ENCODE data around the gene TRIP13. TPM values are rescaled to one million over a fixed set of nuclear protein-coding genes. Genes with fewer than 3 reads are reported as not detected.

The TRIP13 gene
- total RNA-seq, 1 experiment from 2014 or later = 42.6 TPM

GRCh38 chr5:953535-954449, 61.1 kb downstream of the TRIP13 start:
- Histone ChIP-seq H2AFZ (ENCODE audit: low read length) (no peak overlapping the region), H2AK5ac (ENCODE audit: insufficient read length, low read length) (no peak overlapping the region), H4K91ac (ENCODE audit: insufficient read length, low read depth, low read length) (no peak overlapping the region), H3K4me2 (ENCODE audit: insufficient read depth, insufficient read length, low read length) (no peak overlapping the region), H3K23me2 (ENCODE audit: insufficient read length, low read depth, low read length, poor library complexity, severe bottlenecking) (no peaks in the 10 kb centered on the region), H2BK120ac (ENCODE audit: low read depth, low read length, poor library complexity, severe bottlenecking) (no peak overlapping the region), H3K79me1 (ENCODE audit: insufficient read depth, low read depth, low read length, poor library complexity, severe bottlenecking) (no peaks in the 10 kb centered on the region), H4K20me1 (ENCODE audit: control insufficient read depth, insufficient read depth, insufficient read length) (no peaks in the 10 kb centered on the region), H4K8ac (replicated peaks; ENCODE audit: insufficient read length, low read depth, low read length) (no peak overlapping the region), H3T11ph (ENCODE audit: low read length) (no peak overlapping the region), H3K18ac (ENCODE audit: insufficient read length, low read depth, low read length) (no peak overlapping the region), H2BK20ac (ENCODE audit: low read depth, low read length, poor library complexity, severe bottlenecking) (no peak overlapping the region), H3K4me1 (ENCODE audit: insufficient read depth, low read length) (no peaks in the 10 kb centered on the region), H3K27ac (ENCODE audit: insufficient read length, low read depth, low read length) (no peak overlapping the region), H3K23ac (ENCODE audit: insufficient read length, low read depth, low read length) (no peak overlapping the region), H4K5ac (ENCODE audit: insufficient read length, low read depth, low read length) (no peak overlapping the region), H3K9ac (ENCODE audit: extremely low read depth, insufficient read length, low read length) (no peak overlapping the region), H2BK12ac (ENCODE audit: insufficient read length, low read depth, low read length) (no peak overlapping the region), H3K79me2 (ENCODE audit: insufficient read depth, low read length) (no peaks in the 10 kb centered on the region), H3K27me3 (ENCODE audit: insufficient read depth, low read length) (no peaks in the 10 kb centered on the region), H2BK15ac (ENCODE audit: low read depth, low read length) (no peak overlapping the region), H3K9me3 (ENCODE audit: control insufficient read depth, low read depth, low read length) (no peaks in the 10 kb centered on the region), H3K4ac (ENCODE audit: low read depth, low read length) (no peak overlapping the region), H3K56ac (ENCODE audit: insufficient read length, low read depth, low read length) (no peak overlapping the region), H2BK5ac (ENCODE audit: insufficient read length, low read length) (no peak overlapping the region), H3K14ac (ENCODE audit: insufficient read depth, low read length) (no peak overlapping the region; the same call in 1 of the 2 replicates)
- no peak overlapping the region for H3K4me3 Mint-ChIP-seq
- no peak for DNase-seq
- TF ChIP-seq, protein P1, sequence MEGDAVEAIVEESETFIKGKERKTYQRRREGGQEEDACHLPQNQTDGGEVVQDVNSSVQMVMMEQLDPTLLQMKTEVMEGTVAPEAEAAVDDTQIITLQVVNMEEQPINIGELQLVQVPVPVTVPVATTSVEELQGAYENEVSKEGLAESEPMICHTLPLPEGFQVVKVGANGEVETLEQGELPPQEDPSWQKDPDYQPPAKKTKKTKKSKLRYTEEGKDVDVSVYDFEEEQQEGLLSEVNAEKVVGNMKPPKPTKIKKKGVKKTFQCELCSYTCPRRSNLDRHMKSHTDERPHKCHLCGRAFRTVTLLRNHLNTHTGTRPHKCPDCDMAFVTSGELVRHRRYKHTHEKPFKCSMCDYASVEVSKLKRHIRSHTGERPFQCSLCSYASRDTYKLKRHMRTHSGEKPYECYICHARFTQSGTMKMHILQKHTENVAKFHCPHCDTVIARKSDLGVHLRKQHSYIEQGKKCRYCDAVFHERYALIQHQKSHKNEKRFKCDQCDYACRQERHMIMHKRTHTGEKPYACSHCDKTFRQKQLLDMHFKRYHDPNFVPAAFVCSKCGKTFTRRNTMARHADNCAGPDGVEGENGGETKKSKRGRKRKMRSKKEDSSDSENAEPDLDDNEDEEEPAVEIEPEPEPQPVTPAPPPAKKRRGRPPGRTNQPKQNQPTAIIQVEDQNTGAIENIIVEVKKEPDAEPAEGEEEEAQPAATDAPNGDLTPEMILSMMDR (conservative IDR thresholded peaks at IDR 0.05) = no peak
- H3K27me3 Mint-ChIP-seq (ENCODE audit: low read depth) = peaks cover 7% of the 10 kb centered on the region
- no peaks in the 10 kb centered on the region for H3K36me3 Mint-ChIP-seq (ENCODE audit: insufficient read depth in 1 of 3, low read depth in 3 of 3)
- H3K4me1 Mint-ChIP-seq = 0 out of 4 replicates have a peak, but pooled peaks cover 0 to 2% of the 10 kb centered on the region in 2 experiments
- peaks cover 5% of the 10 kb centered on the region in 2 experiments; a peak in 4 of 5 replicates for H3K9me3 Mint-ChIP-seq
- WGBS (ENCODE audit: extremely low coverage, insufficient read length, low lambda C conversion rate) = no CpG with 5 or more reads among the region's 24 CpGs
- H3K27ac Mint-ChIP-seq = no peak overlapping the region; a peak in 1 of 7 replicates

All from H9 (cell line).